GM18511 (cell line): ENCODE data around the gene CCL15.
"Not testable (repeated sequence)": the region's sequence is repeated elsewhere in the genome, so short reads cannot be mapped to it uniquely, and the experiment has no call there.

ENCODE experiments used
- ATAC-seq: cut with Tn5 transposase; IDR thresholded peaks from one replicate; pipeline ENCODE4 v1.9.1; 2021; ENCODE audit warnings: mild to moderate bottlenecking, moderate library complexity; ENCODE audit not compliant: unreplicated experiment

The CCL15 gene

DNA sequence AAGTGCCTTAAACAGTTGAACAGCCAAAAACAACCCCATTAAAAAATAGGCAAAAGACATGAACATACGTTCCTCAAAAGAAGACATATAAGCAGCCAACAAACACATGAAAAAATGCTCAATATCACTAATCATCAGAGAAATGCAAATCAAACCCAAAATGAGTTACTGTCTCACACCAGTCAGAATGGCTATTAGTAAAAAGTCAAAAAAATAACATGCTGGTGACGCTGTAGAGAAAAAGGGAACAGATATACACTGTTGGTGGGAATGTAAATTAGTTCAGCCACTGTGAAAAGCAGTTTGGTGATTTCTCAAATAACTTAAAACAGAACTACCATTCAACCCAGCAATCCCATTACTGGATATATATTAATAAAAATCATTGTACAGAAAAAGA lies 6.0 kb downstream of the CCL15 start:
- ATAC-seq, result not testable (repeated sequence)

DNA sequence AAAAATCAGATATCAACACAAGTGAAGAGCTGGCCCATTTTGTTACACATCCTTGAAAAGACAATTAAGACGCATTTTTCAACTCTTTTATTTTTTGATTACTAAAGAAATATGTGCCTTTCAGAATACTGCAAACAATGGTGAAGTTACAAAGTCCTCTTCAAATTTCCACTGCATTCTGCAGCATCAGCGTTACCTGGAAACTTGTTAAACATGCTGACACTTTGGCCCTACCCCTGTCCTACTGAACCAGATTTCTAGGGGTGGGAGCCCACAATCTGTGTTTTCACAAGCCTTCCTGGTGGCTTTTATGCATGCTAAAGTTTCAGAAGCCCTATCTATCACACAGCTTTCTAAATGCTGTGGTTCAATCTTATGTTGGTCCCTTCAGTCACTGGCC lies 10.3 kb downstream of the CCL15 start:
- no peak for ATAC-seq

GRCh38 chr17:35988164-35988563 lies 13.2 kb downstream of the CCL15 start:
- ATAC-seq, result no peak

GRCh38 chr17:35986643-35987042 lies 14.7 kb downstream of the CCL15 start, which contains the start of gene CCL14:
TSS of gene CCL14 (minus strand) at chr17:35986729. CDS start at chr17:35986649, 80 bp downstream.
- ATAC-seq, result no peak

DNA sequence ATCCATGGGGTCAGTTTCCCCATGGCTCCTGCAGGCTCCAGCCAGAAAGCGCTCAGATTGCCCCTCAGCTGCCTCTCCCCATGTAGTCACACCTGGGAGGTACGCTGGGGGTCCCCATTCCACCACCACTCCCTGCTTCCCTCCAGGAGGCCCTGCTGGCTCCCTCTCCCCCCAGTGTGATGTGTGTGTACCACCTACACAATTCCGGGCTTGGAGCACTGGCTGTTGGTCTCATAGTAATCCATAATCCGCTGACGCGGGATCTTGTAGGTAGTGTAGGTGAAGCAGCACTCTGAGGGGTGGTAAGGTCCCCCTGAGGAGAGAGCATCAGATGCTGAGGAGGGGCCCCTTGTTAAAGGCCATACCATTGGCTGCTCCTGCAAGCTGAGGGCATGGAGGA lies 17.2 kb downstream of the CCL15 start:
- ATAC-seq, result no peak

DNA sequence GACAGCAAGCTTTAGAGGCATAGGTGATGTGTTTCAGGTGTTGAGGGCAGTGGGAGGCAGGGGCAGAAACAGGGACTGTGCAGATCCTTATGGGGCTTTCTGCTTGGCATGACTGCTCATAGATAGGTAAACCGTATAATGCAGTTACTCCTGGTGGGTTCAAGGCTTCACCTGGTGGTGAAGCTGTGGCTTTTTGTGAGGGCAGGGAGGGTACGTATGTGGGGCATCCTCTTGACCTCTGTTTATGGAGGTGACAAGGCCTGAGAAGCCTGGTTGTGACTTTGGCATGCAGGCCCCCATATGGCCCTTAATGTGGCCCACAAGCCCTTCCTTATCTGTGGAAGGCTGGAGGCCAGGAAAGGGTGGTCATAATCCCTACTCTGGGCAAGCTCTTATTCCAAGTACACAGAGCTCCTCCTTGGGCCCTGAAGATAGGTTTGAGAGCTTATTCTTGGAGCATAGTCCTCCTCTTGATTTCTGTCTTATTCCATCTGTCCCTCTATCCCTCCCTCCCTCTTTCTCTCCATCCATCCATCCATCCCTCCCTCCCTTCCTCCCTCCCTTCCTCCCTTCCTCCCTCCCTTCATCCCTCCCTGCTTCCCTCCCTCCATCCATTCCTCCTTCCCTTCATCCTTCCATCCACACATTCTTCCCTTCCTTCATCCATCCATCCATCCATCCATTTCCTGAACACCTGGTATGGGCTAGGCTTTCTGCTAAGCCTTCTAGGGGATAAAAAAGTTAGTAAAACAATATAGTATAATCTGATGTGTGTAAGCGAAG lies 18.8 kb downstream of the CCL15 start:
- ATAC-seq, result no peak

DNA sequence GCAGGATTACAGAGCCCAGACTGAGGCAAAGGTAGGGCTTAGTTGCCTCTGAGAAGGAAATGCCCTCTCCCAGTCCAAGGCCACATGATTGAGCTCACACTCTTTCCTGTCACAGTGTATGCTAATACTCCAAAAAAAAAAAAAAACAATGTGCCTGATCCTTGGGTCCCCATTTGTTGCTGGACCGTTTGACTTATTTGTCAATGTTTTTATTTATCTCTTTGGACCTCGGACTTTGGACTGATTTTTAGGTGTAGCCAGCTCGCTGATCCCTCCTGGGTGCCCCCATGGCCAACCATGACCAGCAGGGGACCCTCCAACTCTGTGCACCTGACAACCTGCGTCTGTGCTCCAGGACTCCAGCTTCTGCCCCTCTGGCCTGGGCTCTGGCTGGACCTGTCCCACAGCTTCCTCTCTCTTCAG lies 19.4 kb downstream of the CCL15 start:
- ATAC-seq, result no peak

DNA sequence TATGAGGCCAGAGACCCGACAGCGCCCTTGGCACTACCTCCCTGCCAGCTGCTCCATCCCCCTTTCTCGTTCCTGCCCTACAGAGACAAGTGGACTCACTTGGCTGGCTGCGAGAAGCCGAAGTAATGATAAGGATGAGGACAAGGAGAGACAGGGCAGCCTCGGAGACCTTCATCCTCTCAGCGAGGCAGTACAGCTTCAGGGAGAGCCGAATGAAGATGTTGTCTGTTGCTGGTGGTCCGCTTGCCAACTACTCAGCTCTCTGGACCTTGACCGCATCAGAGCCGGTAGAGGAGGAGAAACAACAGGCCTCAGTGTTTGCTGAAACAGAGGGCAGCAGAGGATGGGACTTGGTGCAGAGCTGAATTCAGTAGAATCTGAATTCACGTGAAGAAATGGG lies 20.1 kb downstream of the CCL15 start, which contains the start of gene CCL16:
Gene CCL16, minus strand, starts transcription at position 252 of the 400 bp plus-strand sequence. Its CDS starts 77 bp downstream, at position 175.
- ATAC-seq, result no peak

DNA sequence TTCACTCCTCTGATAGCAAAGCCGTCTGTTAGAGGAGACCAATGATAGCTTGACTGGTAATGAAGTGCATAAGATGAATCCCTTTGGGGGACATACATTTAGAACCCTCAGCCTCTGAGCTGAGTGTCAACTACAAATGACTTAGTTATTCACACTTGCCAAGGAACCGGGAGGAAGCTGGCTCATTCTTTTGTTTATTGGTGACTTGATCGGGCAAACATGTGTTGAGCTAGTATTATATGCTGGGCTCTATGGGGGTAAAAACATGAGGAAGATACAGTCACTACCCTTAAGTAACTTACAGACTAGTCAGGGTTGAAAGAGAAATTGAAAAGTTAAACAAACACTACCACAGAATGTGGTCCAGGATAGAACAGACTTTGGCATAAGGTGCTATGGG lies 23.0 kb downstream of the CCL15 start:
- no peak for ATAC-seq

DNA sequence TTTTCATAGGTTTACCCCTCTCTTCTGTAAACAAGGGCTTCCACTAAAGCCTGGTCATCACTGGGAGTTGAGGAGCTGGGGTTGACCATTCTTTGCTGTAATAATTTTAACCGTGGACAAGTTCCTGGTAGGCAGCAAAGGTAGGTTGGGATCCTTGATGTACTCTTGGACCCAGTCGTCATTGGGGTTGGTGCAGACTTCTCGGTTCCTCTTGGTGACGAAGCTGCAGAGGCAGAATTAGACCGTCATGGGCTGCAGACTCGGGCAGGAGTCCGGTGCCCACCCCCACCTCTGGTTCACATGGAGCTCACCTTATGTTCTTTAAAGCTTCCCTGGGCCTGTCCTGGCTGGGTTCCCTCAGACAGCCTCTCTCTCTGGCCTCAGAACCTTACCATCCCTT lies 23.8 kb downstream of the CCL15 start:
- ATAC-seq, result no peak

- no peak for ATAC-seq
These were observed 27.8 kb downstream of the CCL15 start for GRCh38 chr17:35973333-35974260.

DNA sequence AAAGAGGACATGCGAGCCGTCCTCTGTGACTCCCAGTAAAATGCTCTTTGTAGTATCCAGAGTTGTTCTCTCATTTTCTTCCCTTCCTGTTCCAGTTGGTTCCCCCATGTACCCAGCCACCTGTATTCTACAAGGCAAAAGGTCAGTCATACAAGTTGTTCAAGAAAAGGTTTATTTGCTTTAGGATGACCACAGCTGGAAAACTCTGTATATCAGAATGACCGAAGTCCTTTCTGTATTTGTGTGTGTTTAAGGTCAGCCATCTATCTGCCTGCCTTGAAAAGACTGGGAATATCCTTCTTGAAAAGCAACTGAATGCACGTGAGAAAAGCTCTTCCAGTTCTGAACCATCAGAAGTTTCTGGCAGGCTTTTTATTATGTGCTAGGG lies 28.4 kb downstream of the CCL15 start:
- no peak for ATAC-seq

GRCh38 chr17:35972535-35972934 lies 28.8 kb downstream of the CCL15 start:
- no peak for ATAC-seq

DNA sequence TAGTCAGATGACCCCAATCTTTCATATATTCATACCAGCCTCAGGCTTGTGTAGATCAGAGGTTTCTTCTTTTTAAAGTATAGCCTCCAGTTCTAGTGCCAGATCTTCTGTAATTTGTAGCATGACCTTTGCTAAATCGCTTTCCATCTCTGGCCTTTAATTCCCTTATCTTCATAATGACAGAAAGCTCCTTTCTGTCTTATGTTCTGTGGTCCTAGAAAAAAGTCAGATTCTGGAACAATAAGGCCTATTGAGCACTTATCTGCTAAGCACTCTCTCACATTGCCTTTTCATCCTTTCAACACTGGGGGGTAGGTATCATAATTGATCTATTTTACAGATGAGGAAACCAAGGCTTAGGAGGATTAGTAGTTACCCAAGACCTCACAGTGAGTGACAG lies 29.3 kb downstream of the CCL15 start:
- no peak for ATAC-seq

DNA sequence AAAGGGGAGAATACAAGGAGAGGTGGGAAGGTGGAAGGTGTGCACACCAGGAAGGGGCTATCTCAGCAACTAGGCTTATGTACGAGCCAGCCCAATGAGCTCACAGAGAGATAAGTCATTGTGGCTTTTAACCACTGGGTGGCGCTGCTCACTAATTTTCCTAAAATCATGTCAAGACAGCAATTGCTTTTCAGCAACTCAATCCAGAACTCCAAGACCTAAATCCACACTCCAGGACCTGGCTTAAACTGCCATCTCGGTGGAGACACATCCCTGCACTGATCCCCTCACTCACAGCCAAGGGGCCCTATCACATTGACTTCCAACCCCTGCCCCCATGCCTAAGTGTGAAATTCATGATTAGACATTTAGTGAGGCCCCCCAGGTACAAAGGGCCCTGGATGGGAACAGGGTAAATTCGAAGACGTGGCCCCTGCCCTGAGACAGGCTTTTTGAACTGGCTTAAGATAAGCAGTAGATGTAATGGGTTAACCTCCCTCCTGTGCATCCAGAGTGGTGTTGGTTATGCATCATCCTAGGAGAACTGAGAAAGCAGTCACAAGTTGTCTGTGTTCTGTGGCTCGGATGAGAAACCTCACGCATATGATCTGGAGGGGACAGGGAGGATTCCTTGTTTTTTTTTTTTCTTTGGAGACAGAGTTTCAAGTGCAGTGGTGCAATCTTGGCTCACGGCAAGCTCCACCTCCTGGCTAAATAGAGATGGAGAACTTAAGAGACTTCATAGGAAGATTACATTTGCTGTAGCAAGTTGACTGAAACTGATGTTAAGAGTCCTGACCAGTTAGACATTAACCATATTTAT lies 31.6 kb downstream of the CCL15 start:
- ATAC-seq, result no peak

DNA sequence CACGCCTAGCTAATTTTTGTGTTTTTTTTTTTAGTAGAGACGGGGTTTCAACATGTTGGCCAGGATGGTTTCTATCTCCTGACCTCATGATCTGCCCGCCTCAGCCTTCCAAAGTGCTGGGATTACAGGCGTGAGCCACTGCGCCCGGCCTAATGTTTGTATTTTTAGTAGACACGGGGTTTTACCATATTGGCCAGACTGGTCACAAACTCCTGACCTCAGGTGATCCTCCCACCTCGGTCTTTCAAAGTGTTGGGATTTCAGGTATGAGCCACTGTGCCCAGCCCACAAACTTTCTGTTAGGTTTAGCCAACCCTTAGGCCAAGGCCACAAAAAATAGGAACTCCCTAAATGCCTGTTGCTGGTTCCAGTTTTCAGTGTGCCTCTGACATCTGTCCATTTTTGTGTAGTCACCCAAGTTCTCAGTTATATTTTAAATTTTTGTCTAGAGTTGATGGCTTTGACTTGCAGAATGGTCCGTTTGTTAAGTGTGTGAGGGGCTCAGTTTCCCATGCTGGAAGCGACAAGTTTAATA lies 32.8 kb downstream of the CCL15 start:
- no peak for ATAC-seq

DNA sequence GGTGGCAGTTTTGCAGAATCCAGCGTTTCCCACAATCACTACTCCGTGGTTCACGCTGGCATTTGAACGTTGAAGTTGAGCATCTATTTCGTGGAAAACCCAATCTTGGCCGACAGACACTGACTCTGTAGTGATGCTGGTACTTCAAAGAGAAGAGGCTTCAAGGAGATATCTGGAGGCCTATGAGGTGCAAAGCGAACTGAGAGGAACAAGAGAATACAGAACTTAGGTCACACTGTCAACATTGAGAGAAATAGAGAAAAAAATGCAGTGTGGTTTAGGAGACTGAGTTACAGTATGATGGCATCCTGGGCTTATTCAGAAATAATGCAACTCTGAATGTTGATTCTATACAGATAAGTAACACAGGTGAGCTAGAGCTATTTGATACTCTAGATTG lies 36.1 kb downstream of the CCL15 start:
- no peak for ATAC-seq

DNA sequence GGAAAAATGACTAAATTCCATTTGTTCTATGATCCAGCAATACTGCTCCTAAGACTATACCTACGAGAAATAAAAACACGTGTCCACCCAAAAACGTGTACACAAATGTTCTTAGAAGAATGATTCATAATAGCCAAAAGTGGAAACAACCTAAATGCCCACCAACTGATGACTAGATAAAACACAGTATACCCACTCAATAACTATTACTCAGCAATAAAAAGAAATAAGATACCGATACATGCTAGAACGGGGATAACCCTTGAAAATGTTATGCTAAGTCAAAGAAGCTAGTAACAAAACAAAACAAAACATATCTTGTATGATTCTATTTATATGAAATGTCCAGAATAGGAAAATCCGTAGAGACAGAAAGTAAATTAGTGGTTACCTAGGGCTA lies 37.7 kb downstream of the CCL15 start:
- no peak for ATAC-seq

DNA sequence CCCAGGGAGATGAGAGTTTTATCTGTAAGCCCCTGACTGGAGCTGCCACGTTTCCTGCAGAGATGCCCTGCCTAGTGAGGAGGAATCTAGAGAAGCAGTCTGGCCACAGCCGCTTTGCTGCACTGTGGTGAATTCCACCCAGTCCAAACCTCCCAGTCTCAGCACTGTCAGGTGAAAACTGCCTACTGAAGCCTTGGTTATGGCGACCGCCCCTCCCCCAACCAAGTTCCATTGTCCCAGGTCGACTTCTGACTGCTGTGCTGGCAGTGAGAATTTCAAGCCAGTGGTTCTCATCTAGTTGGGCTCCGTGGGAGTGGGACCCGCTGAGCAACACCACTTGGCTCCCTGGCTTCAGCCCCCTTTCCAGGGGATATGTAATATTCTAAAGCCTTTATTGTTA lies 47.6 kb downstream of the CCL15 start:
- ATAC-seq, result no peak

- no peak for ATAC-seq
These were observed 52.0 kb downstream of the CCL15 start for GRCh38 chr17:35949401-35949800.

DNA sequence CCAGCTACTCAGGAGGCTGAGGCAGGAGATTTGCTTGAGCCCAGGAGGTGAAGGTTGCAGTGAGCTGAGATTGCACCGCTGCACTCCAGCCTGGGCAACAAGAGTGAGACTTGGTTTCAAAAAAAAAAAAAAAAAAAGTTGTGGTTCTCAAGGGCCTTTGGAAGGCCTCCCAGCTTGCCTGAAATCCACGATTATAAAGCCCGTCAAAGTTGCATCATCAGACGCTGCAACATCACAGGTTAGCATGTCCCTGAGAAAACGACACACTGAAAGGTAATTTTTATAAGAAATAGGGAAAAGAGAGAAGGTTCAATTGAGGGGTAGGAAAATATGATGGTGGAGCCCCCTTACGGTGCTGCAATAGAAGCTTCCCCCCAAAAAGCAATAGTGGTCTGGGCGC lies 53.3 kb downstream of the CCL15 start:
- no peak for ATAC-seq
